ENCODE results near the gene WDR38. TPM values are rescaled to one million over a fixed set of nuclear protein-coding genes. Genes with fewer than 3 reads are reported as not detected.

WDR38 gene
- total and polyA plus RNA-seq, 3 experiments from 2014 or later = not detected

Other genes with a start within 250 kb of the WDR38 start
- gene NR6A1, start 82.1 kb upstream of the WDR38 start, total RNA-seq = 1 to 10 TPM; 2.4 to 3.0 TPM
- not detected for gene NR6A1, start 82.1 kb upstream of the WDR38 start, polyA plus RNA-seq
- not detected for gene OLFML2A, start 76.3 kb upstream of the WDR38 start, total RNA-seq
- not detected for gene OLFML2A, start 76.3 kb upstream of the WDR38 start, polyA plus RNA-seq
- 1,000 to 10,000 TPM; 2,023 to 2,058 TPM for gene RPL35, start 8.5 kb downstream of the WDR38 start, total RNA-seq
- 1,829 TPM for gene RPL35, start 8.5 kb downstream of the WDR38 start, polyA plus RNA-seq
- gene ARPC5L, start 8.7 kb downstream of the WDR38 start, total RNA-seq = 100 to 1,000 TPM; 116 to 120 TPM
- 118 TPM for gene ARPC5L, start 8.7 kb downstream of the WDR38 start, polyA plus RNA-seq
- gene GOLGA1, start 87.6 kb downstream of the WDR38 start, total RNA-seq = 10 to 100 TPM; 17.1 to 21.1 TPM
- 8.5 TPM for gene GOLGA1, start 87.6 kb downstream of the WDR38 start, polyA plus RNA-seq

Measured in CD8-positive, alpha-beta memory T cell (primary cell).